GM15510 (cell line): ENCODE measurements around the gene RAD51B.

Experiments used
- POLR2A ChIP-seq: IDR thresholded peaks from 3 replicates; pipeline ENCODE4 v1.6.1; 2011; ENCODE audit warnings: borderline replicate concordance; ENCODE audit not compliant: insufficient read length; ENCODE audit errors: extremely low read depth

RAD51B gene

GRCh38 chr14:68518761-68519670 is 699.4 kb downstream of the RAD51B start:
- TF ChIP-seq POLR2A, result no peak

GRCh38 chr14:68519671-68520187 is 700.1 kb downstream of the RAD51B start:
- TF ChIP-seq POLR2A, result no peak

DNA sequence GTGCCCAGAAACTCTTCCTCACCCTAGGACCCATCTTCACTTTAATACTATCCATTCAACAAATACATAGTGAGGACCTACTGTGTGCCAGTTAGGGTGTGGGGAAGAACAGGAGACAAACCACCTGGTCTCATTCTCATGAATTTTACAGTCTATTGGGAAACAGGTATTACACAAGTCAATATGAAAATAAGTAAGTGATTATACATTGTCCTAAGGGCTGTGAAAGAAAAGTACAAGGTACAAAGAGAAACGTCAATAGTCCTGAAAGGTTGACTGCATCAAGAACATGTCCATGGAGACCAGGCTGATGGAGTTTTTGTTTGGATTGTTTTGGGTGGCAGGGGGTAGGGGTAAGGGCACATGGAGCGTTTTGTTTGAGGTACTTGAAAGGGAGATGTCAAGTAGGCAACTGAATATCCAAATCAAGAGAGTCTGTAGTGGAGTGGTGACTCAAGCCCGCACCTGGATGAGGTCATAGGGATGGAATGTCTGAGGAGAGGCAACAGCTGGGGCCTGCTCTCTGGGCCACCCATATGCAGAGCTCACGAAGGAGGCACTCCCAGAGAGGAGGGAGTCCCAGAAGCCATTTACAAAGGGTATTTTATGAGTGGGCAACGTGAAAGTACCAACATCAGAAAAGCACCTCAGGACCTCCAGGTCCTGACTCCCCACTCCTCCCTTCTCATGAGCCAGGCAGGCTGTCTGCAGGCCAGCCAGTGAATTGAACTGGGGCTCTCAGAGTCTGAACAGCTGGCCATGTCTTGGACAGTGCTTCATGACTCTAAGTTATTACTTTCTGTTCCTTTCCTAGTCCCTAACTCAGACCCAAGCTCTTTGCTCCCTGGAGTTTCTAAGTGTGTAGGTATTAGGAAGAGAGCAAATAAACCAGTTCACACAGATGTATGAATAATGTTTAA is 701.3 kb downstream of the RAD51B start:
- TF ChIP-seq POLR2A, result no peak

DNA sequence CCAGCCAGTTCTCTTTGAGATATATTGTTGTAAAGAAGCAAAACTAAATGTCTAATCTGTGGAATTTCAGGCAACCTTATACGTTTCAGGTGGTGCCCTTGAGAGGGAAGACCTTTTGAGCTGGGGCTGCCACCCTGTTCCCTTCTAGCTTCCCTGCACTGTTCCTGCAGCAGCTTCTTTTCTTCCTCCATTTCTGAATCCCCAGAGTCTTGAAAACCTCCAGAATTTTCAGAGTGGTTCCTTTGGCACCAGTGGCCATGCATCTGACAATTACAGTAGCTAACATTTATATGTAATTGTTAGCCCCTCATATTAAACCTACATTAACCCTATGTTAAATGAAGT is 702.0 kb downstream of the RAD51B start:
- no peak for TF ChIP-seq POLR2A

DNA sequence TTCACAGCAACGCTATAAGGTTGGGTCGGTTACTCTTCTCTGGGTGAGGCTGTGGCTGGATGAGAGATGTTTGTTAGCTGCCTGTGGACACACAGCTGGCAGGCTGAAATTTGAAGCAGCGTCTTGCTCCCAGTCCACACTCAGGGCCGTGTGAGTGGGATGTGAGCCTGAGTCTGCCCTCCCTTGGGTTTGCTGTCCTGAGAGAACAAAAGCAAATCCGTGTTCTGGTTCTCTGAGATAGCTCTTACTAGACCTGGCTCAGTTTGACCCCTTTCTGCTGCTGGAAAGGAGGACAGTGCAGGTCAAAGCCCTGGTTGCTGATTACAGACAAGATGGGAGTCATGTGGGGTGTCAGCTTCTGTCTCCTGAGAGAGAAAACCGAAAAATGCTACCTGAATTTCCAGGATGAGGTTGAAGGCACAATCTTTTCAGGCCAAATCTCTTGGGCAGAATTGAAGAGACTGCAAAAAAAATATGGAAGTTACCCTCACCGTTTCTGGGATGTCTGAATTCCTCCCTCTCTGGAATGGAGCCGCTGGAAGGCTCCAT is 702.5 kb downstream of the RAD51B start:
- no peak for TF ChIP-seq POLR2A

DNA sequence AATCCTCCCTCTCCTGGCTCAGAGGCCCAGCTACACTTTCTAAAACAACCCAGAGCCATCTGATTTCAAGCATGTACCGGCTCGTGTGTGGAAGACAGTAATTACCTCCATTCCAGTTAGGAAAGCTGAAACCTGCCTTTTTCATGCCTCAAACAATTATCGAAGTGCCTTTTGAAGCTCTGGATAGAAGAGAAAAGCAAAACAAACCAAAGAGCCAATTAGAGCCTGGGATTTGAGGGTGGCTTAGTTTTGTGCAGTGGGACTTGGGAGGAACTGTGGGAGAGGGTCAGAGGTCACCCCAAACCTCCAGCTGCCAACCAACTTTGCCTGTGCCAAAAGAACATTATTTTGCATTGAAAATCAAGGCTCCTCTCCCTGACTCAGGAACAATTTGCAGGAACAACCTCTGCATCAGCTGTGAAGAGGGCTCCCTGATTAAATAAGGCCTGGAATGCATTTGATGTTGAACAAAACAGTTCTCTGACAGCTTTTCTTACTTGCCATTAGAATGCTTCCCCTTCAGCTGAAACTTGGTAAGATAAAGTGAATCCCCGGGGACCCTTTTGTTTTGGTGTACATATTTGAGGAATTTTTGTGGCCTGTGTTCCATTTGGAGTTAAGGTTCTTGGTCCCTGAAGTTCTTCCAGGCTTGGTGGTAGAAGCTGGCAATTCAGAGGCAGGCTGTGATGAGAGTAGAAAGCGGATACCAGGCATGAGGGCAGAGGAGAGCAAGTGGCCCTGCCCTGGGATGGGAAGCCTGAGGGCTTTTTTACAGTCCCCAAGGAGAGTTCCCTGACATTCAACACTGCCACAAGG is 703.1 kb downstream of the RAD51B start:
- TF ChIP-seq POLR2A, result no peak

- no peak for TF ChIP-seq POLR2A
Observed at GRCh38 chr14:68523326-68523610, 703.7 kb downstream of the RAD51B start.

DNA sequence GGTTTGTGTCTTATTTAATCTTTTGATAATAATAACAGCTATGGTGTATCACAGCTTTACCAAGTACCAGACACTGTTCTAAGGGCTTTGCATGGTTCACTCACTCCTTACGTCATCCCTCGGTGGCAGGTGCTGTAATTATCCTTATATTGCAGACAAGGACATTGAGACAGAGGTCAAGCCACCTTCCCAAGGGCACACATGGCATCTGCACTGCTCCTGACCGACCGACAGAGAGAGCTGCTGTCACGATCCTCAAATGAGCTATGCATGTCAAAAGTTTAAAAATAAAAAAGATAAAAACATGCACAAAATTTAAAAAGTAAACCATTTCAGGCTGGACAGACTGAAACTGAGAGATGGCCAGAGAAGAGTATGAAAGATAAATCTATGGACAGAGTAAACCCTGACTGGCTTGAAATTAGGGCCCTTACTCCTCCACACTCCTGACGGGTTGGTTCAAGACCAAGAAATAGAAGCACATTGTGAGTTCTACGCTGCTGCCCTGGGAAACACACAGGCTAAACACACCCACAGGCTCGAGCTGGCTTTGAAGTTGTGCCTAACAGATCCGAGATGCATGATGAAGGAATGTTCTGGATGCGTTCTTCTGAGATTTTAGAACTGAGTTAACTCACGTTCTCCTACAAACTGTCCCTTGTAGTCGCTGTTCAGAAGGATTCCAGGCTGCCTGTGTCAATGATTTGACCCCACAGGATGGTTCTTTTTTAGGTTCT is 704.6 kb downstream of the RAD51B start:
- TF ChIP-seq POLR2A, result no peak

DNA sequence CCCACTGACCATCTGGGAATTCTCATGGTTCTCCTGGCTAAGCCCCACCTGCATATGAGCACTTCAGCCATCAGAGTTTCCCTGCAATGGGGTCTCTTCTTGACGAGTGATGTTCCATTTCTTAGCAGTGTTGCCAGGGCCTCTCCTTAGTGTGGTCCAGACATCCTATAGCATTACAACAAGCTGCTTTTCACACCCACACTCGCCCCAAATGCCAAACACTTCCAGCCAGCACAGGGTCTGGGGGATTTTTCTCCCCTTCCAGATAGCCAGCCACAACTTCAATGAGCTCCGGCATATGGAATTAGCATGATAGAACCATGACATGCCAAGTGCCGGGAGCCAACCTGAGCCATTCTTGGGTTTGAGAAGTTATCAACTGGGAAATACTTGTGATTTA is 705.9 kb downstream of the RAD51B start:
- TF ChIP-seq POLR2A, result no peak

- TF ChIP-seq POLR2A, result no peak
Observed at GRCh38 chr14:68526512-68527091, 707.0 kb downstream of the RAD51B start.

- TF ChIP-seq POLR2A, result no peak
Observed at GRCh38 chr14:68527329-68527851, 707.8 kb downstream of the RAD51B start.

GRCh38 chr14:68528040-68528687 is 708.6 kb downstream of the RAD51B start:
- no peak for TF ChIP-seq POLR2A

DNA sequence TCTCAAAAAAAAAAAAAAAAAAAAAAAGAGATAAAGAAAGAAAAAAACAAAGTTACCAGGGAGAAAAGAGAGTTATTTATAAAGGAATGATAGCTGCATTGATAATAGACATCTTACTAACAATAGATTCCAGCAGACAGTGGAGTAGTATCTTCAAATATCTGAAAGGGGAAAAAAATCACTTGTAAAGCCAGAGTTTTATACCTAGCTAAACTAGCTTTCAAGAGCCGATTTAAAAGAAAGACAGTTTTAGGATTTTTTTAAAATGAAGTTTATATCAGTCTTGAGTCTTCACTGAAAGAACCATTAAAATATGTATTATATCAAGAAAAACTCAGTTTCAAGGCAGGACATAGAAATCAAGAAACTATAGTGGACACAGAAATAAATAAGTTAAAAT is 710.9 kb downstream of the RAD51B start:
- TF ChIP-seq POLR2A, result no peak

DNA sequence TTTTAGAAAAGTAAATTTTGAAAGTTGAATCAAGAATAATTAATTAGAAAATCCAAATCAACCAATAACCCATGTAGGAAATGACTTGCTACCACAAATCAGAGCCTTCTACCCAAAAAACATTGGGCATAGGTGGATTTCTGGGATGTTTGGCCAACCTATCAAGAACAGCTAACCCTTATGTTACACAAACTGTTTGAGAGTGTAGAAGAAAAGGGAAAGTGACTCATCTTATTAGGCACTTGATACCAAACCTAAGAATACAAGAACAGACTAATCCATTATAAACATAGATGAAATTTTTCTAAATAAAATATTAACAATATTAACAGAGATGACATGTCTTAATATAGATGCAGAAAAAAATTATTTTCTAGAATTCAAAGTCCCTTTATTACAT is 712.9 kb downstream of the RAD51B start:
- TF ChIP-seq POLR2A, result no peak

DNA sequence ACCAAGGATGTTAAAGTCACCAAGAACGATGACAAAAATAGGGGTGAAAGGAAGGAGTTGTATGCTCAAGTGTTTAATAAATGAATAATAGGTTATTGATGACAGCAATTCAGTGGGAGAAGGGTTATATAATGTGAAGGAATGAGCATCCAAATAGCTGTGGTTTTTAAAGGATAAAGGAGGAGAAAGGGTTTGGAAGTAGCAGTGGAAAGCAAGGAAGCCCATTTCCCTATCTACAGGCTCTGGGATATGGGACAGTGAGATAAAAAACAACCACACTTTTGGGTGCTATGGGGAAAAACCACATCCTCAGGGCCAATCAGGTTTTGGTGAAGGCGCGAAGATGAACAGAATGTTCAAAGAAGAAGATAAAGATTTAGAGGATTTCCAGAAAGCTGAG is 714.7 kb downstream of the RAD51B start:
- no peak for TF ChIP-seq POLR2A
